Measurements from ENCODE around the gene SELP. TPM values are rescaled to one million over a fixed set of nuclear protein-coding genes. Genes with fewer than 3 reads are reported as not detected.

The SELP gene
- polyA plus RNA-seq, 3 donors, result 0.84 to 1.4 (median 0.85) TPM

DNA sequence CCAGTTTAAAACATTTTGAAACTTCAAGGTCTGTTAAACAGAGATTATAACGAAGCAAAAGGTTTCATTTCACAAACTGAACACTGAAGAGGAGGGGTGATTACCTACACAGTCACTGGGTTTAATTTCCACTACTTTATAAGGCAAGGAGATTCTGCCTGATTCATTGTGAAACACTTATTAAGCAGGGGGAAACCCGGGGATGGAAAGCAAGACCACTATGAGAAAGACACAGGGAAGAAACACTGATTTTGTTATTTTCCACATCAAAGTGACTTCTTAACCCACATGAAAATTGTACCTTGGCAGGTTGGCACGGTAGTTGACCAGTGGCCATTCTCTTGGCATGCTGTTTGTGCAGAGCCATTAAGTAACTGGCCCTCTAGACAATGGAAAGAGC, 35.5 kb downstream of the SELP start:
- Histone ChIP-seq H3K27me3 (ENCODE audit: control insufficient read depth in 2 of 2, insufficient read depth in 2 of 2, low read length in 2 of 2) (no peaks in the 10 kb centered on the region), H2AFZ (ENCODE audit: insufficient read depth, low read depth, low read length, poor library complexity, severe bottlenecking) (no peak overlapping the region), H3K9me3 (replicated peaks in 1 of 2; ENCODE audit: control insufficient read depth in 1 of 2, insufficient read depth in 1 of 2, low read length in 2 of 2) (no peaks in the 10 kb centered on the region), H3K27ac (ENCODE audit: low read depth in 1 of 2, low read length in 2 of 2) (no peak overlapping the region), H3K4me3 (replicated peaks in 1 of 3; ENCODE audit: low read depth in 2 of 3, low read length in 3 of 3) (no peak overlapping the region), H3K79me2 (ENCODE audit: insufficient read depth, low read length) (no peaks in the 10 kb centered on the region), H3K4me1 (ENCODE audit: control insufficient read depth in 1 of 2, insufficient read depth in 2 of 2, low read length in 2 of 2) (no peaks in the 10 kb centered on the region), H3K9ac (ENCODE audit: insufficient read depth, low read length, poor library complexity, severe bottlenecking) (no peak overlapping the region), H3K36me3 (replicated peaks in 1 of 2; ENCODE audit: control insufficient read depth in 1 of 2, insufficient read depth in 2 of 2, low read length in 2 of 2) (no peaks in the 10 kb centered on the region), H3K4me2 (replicated peaks; ENCODE audit: extremely low read depth, low read length, poor library complexity, severe bottlenecking) (no peak overlapping the region), H4K20me1 (ENCODE audit: insufficient read depth, low read length) (no peaks in the 10 kb centered on the region)
- Mint-ChIP-seq H3K4me1 (no peaks in the 10 kb centered on the region), H3K27me3 (ENCODE audit: low read depth in 3 of 3) (peaks cover 2 to 4% (median 3%) of the 10 kb centered on the region in 3 donors), H3K36me3 (no peaks in the 10 kb centered on the region), H3K4me3 (no peak overlapping the region), H3K27ac (no peak overlapping the region), H3K9me3 (no peaks in the 10 kb centered on the region)
- DNase-seq, result no peak
- intact Hi-C loops (cut with micrococcal nuclease), result no loop called here
- TF ChIP-seq, protein P1, sequence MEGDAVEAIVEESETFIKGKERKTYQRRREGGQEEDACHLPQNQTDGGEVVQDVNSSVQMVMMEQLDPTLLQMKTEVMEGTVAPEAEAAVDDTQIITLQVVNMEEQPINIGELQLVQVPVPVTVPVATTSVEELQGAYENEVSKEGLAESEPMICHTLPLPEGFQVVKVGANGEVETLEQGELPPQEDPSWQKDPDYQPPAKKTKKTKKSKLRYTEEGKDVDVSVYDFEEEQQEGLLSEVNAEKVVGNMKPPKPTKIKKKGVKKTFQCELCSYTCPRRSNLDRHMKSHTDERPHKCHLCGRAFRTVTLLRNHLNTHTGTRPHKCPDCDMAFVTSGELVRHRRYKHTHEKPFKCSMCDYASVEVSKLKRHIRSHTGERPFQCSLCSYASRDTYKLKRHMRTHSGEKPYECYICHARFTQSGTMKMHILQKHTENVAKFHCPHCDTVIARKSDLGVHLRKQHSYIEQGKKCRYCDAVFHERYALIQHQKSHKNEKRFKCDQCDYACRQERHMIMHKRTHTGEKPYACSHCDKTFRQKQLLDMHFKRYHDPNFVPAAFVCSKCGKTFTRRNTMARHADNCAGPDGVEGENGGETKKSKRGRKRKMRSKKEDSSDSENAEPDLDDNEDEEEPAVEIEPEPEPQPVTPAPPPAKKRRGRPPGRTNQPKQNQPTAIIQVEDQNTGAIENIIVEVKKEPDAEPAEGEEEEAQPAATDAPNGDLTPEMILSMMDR (IDR thresholded peaks at IDR 0.05), result no peak
- 100% methylated on average over 1 of the region's 3 CpGs for WGBS (ENCODE audit: insufficient coverage)

DNA sequence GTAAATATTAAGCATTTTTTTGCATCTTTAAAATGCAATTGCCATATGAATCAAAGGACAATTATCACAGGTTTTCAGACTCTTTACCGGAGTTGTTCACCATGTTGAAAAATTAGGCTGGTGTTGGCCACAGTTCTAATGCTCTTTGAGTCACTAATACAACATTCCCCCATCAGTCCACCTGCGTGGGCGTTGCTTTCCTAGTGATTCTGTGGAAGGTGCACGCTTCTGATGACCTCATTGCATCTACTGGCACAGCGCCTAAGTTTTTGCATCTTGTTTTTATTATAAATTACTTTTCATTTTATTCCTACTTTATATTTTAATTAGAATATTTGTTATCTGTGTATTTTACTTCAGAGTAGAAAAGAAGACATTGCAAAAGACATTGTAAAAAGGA, 39.0 kb downstream of the SELP start:
- Histone ChIP-seq H3K4me2 (replicated peaks; ENCODE audit: extremely low read depth, low read length, poor library complexity, severe bottlenecking) (no peak overlapping the region), H3K9me3 (replicated peaks in 1 of 2; ENCODE audit: control insufficient read depth in 1 of 2, insufficient read depth in 1 of 2, low read length in 2 of 2) (no peaks in the 10 kb centered on the region), H3K27ac (ENCODE audit: low read depth in 1 of 2, low read length in 2 of 2) (no peak overlapping the region), H3K4me3 (replicated peaks in 1 of 3; ENCODE audit: low read depth in 2 of 3, low read length in 3 of 3) (no peak overlapping the region), H3K36me3 (replicated peaks in 1 of 2; ENCODE audit: control insufficient read depth in 1 of 2, insufficient read depth in 2 of 2, low read length in 2 of 2) (no peaks in the 10 kb centered on the region), H3K79me2 (ENCODE audit: insufficient read depth, low read length) (peaks cover 4% of the 10 kb centered on the region), H3K4me1 (ENCODE audit: control insufficient read depth in 1 of 2, insufficient read depth in 2 of 2, low read length in 2 of 2) (peaks cover 10 to 11% of the 10 kb centered on the region in 2 donors), H2AFZ (ENCODE audit: insufficient read depth, low read depth, low read length, poor library complexity, severe bottlenecking) (no peak overlapping the region), H3K9ac (ENCODE audit: insufficient read depth, low read length, poor library complexity, severe bottlenecking) (no peak overlapping the region), H3K27me3 (ENCODE audit: control insufficient read depth in 2 of 2, insufficient read depth in 2 of 2, low read length in 2 of 2) (no peaks in the 10 kb centered on the region), H4K20me1 (ENCODE audit: insufficient read depth, low read length) (no peaks in the 10 kb centered on the region)
- Mint-ChIP-seq H3K4me1 (peaks cover 11% of the 10 kb centered on the region), H3K27me3 (ENCODE audit: low read depth in 3 of 3) (peaks cover 0 to 4% (median 3%) of the 10 kb centered on the region in 3 donors), H3K4me3 (no peak overlapping the region), H3K9me3 (no peaks in the 10 kb centered on the region), H3K27ac (no peak overlapping the region), H3K36me3 (peaks cover 0 to 2% of the 10 kb centered on the region in 2 donors)
- TF ChIP-seq, protein P1 (IDR thresholded peaks at IDR 0.05), result no peak
- WGBS (ENCODE audit: insufficient coverage), result no CpG with 5 or more reads among the region's 5 CpGs
- intact Hi-C loops (cut with micrococcal nuclease), result no loop called here
- DNase-seq, result no peak

All from CD14-positive monocyte (primary cell).